IMR-90 (cell line): Measurements from ENCODE around the gene PRSS22. TPM values are rescaled to one million over a fixed set of nuclear protein-coding genes. Genes with fewer than 3 reads are reported as not detected.

ENCODE experiments used
- ATAC-seq: fragments of 200-7000 bp; cut with Tn5 transposase; 2 replicates; pipeline ENCODE4 v1.9.1; 2020; ENCODE audit warnings: low read depth, mild to moderate bottlenecking, moderate library complexity
- Bru-seq: library from RNA; stranded (reverse); fragments of 400-500 nt; gene quantifications from one replicate; lab custom pipeline; 2021; lab: Mats Ljungman, UMichigan
- BruChase-seq, 2 experiments: library from RNA; stranded (reverse); fragments of 400-500 nt; gene quantifications; one replicate each; lab custom pipeline; 2021; lab: Mats Ljungman, UMichigan
- BruUV-seq: library from RNA; stranded (reverse); fragments of 400-500 nt; replicated peaks from 2 replicates; lab custom pipeline; 2021; lab: Mats Ljungman, UMichigan
- CTCF ChIA-PET: fragments of 300-600 bp; formaldehyde crosslinking; extraction: SDS; loops from one replicate; lab custom pipeline; 2021; ENCODE audit warnings: antibody characterized with exemption; lab: Yijun Ruan, JAX
- POLR2A ChIA-PET: fragments of 300-600 bp; sonication (Branson Sonifier 250); formaldehyde crosslinking; loops from one replicate; lab custom pipeline; 2022; ENCODE audit warnings: antibody characterized with exemption; ENCODE audit not compliant: unreplicated experiment; lab: Charles Lee
- DNase-seq: peaks from one replicate; pipeline ENCODE4 v3.0.0; 2013
- H2AFZ ChIP-seq: replicated peaks from 2 replicates; pipeline ENCODE3; 2013; ENCODE audit warnings: low read length, mild to moderate bottlenecking; ENCODE audit not compliant: poor library complexity
- H2AK5ac ChIP-seq: 2 replicates; pipeline ENCODE4 v1.6.1; 2013; ENCODE audit warnings: low read depth, low read length, inconsistent platforms
- H2AK9ac ChIP-seq: replicated peaks from 2 replicates; pipeline ENCODE3; 2013; ENCODE audit warnings: mild to moderate bottlenecking, low read depth, low read length, moderate library complexity; ENCODE audit not compliant: poor library complexity
- H2BK120ac ChIP-seq: 2 replicates; pipeline ENCODE4 v1.6.1; 2013; ENCODE audit warnings: low read depth, low read length, inconsistent platforms
- H2BK15ac ChIP-seq: 3 replicates; pipeline ENCODE4 v1.6.1; 2013; ENCODE audit warnings: low read depth, low read length, inconsistent platforms
- H2BK20ac ChIP-seq: 2 replicates; pipeline ENCODE4 v1.6.1; 2013; ENCODE audit warnings: low read depth, mild to moderate bottlenecking, inconsistent platforms, low read length, moderate library complexity
- H2BK5ac ChIP-seq: 2 replicates; pipeline ENCODE4 v1.6.1; 2013; ENCODE audit warnings: mild to moderate bottlenecking, low read depth, low read length, inconsistent platforms; ENCODE audit not compliant: poor library complexity, severe bottlenecking
- H3K14ac ChIP-seq: replicated peaks from 2 replicates; pipeline ENCODE4 v1.6.1; 2013; ENCODE audit warnings: low read depth, low read length, inconsistent platforms
- H3K18ac ChIP-seq: 2 replicates; pipeline ENCODE4 v1.6.1; 2013; ENCODE audit warnings: low read depth, low read length, control low read depth
- H3K23ac ChIP-seq: 2 replicates; pipeline ENCODE4 v1.6.1; 2013; ENCODE audit warnings: low read depth, low read length, inconsistent platforms
- H3K27ac ChIP-seq: 2 replicates; pipeline ENCODE4 v1.5.1; 2013; ENCODE audit warnings: mild to moderate bottlenecking, control low read depth, low read length; ENCODE audit not compliant: insufficient read depth
- H3K27me3 ChIP-seq: 2 replicates; pipeline ENCODE4 v1.6.1; 2013; ENCODE audit warnings: low read length; ENCODE audit not compliant: control insufficient read depth, insufficient read depth
- H3K36me3 ChIP-seq: 2 replicates; pipeline ENCODE4 v1.6.1; 2013; ENCODE audit warnings: low read length, mixed read lengths; ENCODE audit not compliant: control insufficient read depth, insufficient read depth
- H3K4ac ChIP-seq: 2 replicates; pipeline ENCODE4 v1.6.1; 2013; ENCODE audit warnings: low read depth, low read length, inconsistent platforms
- H3K4me1 ChIP-seq: 2 replicates; pipeline ENCODE4 v1.6.1; 2013; ENCODE audit warnings: low read length, mixed read lengths; ENCODE audit not compliant: control insufficient read depth, insufficient read depth
- H3K4me2 ChIP-seq: 2 replicates; pipeline ENCODE4 v1.6.1; 2013; ENCODE audit warnings: low read depth, mild to moderate bottlenecking, control low read depth, low read length, moderate library complexity
- H3K4me3 ChIP-seq: 2 replicates; pipeline ENCODE4 v1.5.1; 2013; ENCODE audit warnings: low read depth, mild to moderate bottlenecking, control low read depth, low read length, moderate library complexity; ENCODE audit not compliant: insufficient read depth
- H3K56ac ChIP-seq: 2 replicates; pipeline ENCODE4 v1.6.1; 2013; ENCODE audit warnings: low read length, inconsistent platforms; ENCODE audit not compliant: insufficient read depth; ENCODE audit errors: extremely low read depth
- H3K79me1 ChIP-seq, 2 experiments: 2 replicates each; pipeline ENCODE4 v1.6.1; 2013; ENCODE audit warnings: low read length in 2 of 2, inconsistent platforms in 1 of 2, low read depth in 1 of 2
- H3K9ac ChIP-seq: 2 replicates; pipeline ENCODE4 v1.6.1; 2013; ENCODE audit warnings: low read depth, low read length, control low read depth
- H3K9me1 ChIP-seq: 2 replicates; pipeline ENCODE4 v1.6.1; 2013; ENCODE audit warnings: low read length, inconsistent platforms; ENCODE audit not compliant: insufficient read depth
- H3K9me3 ChIP-seq: 2 replicates; pipeline ENCODE4 v1.6.1; 2013; ENCODE audit warnings: low read length; ENCODE audit not compliant: control insufficient read depth, insufficient read depth
- H4K20me1 ChIP-seq: 2 replicates; pipeline ENCODE4 v1.6.1; 2013; ENCODE audit warnings: low read length, inconsistent platforms; ENCODE audit not compliant: insufficient read depth
- H4K5ac ChIP-seq: 2 replicates; pipeline ENCODE4 v1.6.1; 2013; ENCODE audit warnings: mild to moderate bottlenecking, low read depth, low read length, control low read depth
- H4K8ac ChIP-seq, 2 experiments: 2 replicates each; pipeline ENCODE4 v1.6.1; 2013; ENCODE audit warnings: low read depth in 2 of 2, low read length in 2 of 2, control low read depth in 1 of 2, inconsistent platforms in 1 of 2
- H4K91ac ChIP-seq: 2 replicates; pipeline ENCODE4 v1.6.1; 2013; ENCODE audit warnings: low read depth, low read length, inconsistent platforms; ENCODE audit not compliant: insufficient read depth
- BHLHE40 ChIP-seq: fragments of 150-350 bp; IDR thresholded peaks from 2 replicates; pipeline ENCODE4 v1.6.1; 2016; ENCODE audit warnings: mild to moderate bottlenecking, low read depth, low read length
- CEBPB ChIP-seq: IDR thresholded peaks from 2 replicates; pipeline ENCODE4 v1.6.1; 2012; ENCODE audit warnings: low read depth, low read length, improper control_type of control experiment
- FOS ChIP-seq: fragments of 150-350 bp; IDR thresholded peaks from 2 replicates; pipeline ENCODE4 v1.6.1; 2016; ENCODE audit warnings: low read depth, low read length
- MAFK ChIP-seq: IDR thresholded peaks from 2 replicates; pipeline ENCODE4 v1.6.1; 2012; ENCODE audit warnings: low read depth, low read length, improper control_type of control experiment
- MAZ ChIP-seq: IDR thresholded peaks from 2 replicates; pipeline ENCODE4 v1.6.1; 2012; ENCODE audit warnings: low read depth, mild to moderate bottlenecking, low read length, improper control_type of control experiment, moderate library complexity, borderline replicate concordance
- MXI1 ChIP-seq: IDR thresholded peaks from 2 replicates; pipeline ENCODE4 v1.6.1; 2012; ENCODE audit warnings: low read depth, mild to moderate bottlenecking, low read length, moderate library complexity, borderline replicate concordance
- NFE2L2 ChIP-seq: fragments of 150-350 bp; IDR thresholded peaks from 2 replicates; pipeline ENCODE4 v1.6.1; 2016; ENCODE audit warnings: low read depth, mild to moderate bottlenecking, low read length
- POLR2A ChIP-seq: IDR thresholded peaks from 2 replicates; pipeline ENCODE4 v1.6.1; 2012; ENCODE audit warnings: mild to moderate bottlenecking, low read depth, low read length
- RAD21 ChIP-seq: IDR thresholded peaks from 2 replicates; pipeline ENCODE4 v1.6.1; 2012; ENCODE audit warnings: low read length, improper control_type of control experiment
- RFX5 ChIP-seq: IDR thresholded peaks from 2 replicates; pipeline ENCODE4 v1.8.0; 2012; ENCODE audit warnings: low read depth, mild to moderate bottlenecking, low read length, moderate library complexity
- SMC3 ChIP-seq: fragments of 150-350 bp; IDR thresholded peaks from 2 replicates; pipeline ENCODE4 v1.6.1; 2016; ENCODE audit warnings: low read depth, mild to moderate bottlenecking, antibody characterized with exemption, low read length, moderate library complexity
- WGBS, 2 experiments: methylation state at CpG; one replicate each; pipeline versions ENCODE4 v1.1.5 to v1.1.7; 2013; ENCODE audit warnings: missing lambda C conversion rate in 2 of 2; ENCODE audit not compliant: insufficient read length in 1 of 2; ENCODE audit errors: extremely low coverage in 2 of 2; 5-methylcytosine and 5-hydroxymethylcytosine counted together
- dilution Hi-C: fragments of 300-500 bp; cut with HindIII; formaldehyde crosslinking; loops from one replicate; pipeline ENCODE4 v1.14.3; 2018; ENCODE audit warnings: low sequenced_read_pairs; ENCODE audit not compliant: unreplicated experiment
- in situ Hi-C: fragments of 300-500 bp; cut with MboI; formaldehyde crosslinking; loops from 3 replicates; pipeline ENCODE4 v1.14.3; 2019; ENCODE audit warnings: low sequenced_read_pairs, inconsistent platforms, mixed read lengths
- intact Hi-C: fragments of 100-400 bp; cut with micrococcal nuclease; formaldehyde crosslinking; loops from 2 replicates; pipeline ENCODE4 v1.10.0; 2022
- long read RNA-seq: library from polyadenylated mRNA; unstranded; transcript quantifications from one replicate; pipeline ENCODE4 v2.0.0, GENCODE V29; 2021; ENCODE audit not compliant: unreplicated experiment
- polyA plus RNA-seq, 3 experiments: library from polyadenylated mRNA; depleted of rRNA; stranded (reverse); fragments of >200 nt; gene quantifications; 2 replicates each; pipeline ENCODE4 v1.2.3, GENCODE V29; 2012; ENCODE audit warnings: low replicate concordance in 1 of 3
- total RNA-seq: library from RNA; depleted of rRNA; stranded (reverse); fragments of >200 nt; gene quantifications from 2 replicates; pipeline ENCODE4 v1.2.3, GENCODE V29; 2012; rRNA removed
- TF ChIP-seq, protein P1 (sequence below): fragments of 150-350 bp; IDR thresholded peaks from 2 replicates; pipeline ENCODE4 v1.6.1; 2017; ENCODE audit warnings: mild to moderate bottlenecking, antibody characterized with exemption, low read length, low read depth
- TF ChIP-seq, protein P2 (sequence below): conservative IDR thresholded peaks from 2 replicates; pipeline ENCODE4 v1.5.1; 2012; ENCODE audit warnings: mild to moderate bottlenecking, low read depth, low read length, improper control_type of control experiment

The PRSS22 gene, protein sequence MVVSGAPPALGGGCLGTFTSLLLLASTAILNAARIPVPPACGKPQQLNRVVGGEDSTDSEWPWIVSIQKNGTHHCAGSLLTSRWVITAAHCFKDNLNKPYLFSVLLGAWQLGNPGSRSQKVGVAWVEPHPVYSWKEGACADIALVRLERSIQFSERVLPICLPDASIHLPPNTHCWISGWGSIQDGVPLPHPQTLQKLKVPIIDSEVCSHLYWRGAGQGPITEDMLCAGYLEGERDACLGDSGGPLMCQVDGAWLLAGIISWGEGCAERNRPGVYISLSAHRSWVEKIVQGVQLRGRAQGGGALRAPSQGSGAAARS
- total RNA-seq (not detected in 2 replicates), polyA plus RNA-seq (2012; rRNA removed) (not detected in 2 replicates), Bru-seq, nascent RNA (percentile 11 among the genes with signal in this experiment), BruChase-seq, experiment 1, labeled RNA remaining after a 6-hour chase (percentile 18 among the genes with signal in this experiment), BruChase-seq, experiment 2, labeled RNA remaining after a 2-hour chase (percentile 11 among the genes with signal in this experiment)
- polyA plus RNA-seq (2012; cell fraction: cytosol; rRNA removed) = 0.03 and 0.42 TPM in 2 replicates
- 0.63 and 1.1 TPM in 2 replicates for polyA plus RNA-seq (2012; cell fraction: nucleus; rRNA removed; ENCODE audit: low replicate concordance)
- long read RNA-seq = 0 reads

DNA sequence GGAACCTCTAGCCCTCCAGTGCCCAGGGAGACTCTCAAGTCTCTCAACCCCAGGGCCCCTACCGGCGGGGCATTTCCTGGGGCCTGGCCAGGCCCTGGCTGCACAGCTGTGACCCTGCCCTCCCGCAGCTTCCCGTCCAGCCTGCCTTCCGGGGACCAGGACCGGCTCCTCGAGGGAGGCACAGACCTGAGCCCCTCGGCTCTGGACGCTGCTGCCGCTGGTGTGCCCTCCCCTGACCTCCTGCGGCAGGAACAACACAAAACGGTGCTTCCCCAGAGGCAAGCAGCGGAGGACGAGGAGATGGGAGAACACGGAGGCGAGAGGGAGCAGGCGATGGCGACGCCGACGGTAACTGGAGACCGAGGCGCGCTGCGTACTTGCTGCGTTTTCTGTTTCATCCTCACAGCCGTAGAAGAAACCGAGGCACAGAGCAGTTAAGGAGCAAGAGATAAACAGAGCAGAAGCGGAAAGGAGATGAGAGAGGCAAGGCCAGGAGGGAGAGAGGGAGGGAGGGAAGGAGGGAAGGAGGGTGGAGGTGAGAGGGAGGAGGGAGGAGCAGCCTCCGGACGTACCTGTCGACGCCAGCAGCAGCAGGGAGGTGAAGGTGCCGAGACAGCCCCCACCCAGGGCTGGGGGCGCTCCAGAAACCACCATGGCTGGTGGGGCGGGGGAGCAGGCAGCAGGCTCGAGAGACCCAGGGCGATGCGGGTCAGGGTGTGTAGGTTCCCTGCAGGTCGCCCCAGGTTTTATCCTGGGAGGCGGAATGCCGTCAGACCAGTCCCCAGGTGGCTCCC lies at the start of gene PRSS22:
Gene PRSS22 (minus strand): TSS at position 720 of the 794 bp plus-strand sequence. CDS start 66 bp downstream, at position 654.
- Histone ChIP-seq H3K4me3 (peak within 1 kb of the TSS; percentile 6; the same call in 1 of the 2 replicates), H3K36me3 (no peaks in the 10 kb centered on the region), H3K27ac (no peak within 1 kb of the TSS), H3K79me1 (no peaks in the 10 kb centered on the region), H2AFZ (peak within 1 kb of the TSS; percentile 76), H3K9me3 (peaks cover 14% of the 10 kb centered on the region), H3K56ac (no peak within 1 kb of the TSS), H4K20me1 (no peaks in the 10 kb centered on the region), H2AK9ac (peak within 1 kb of the TSS; percentile 28), H3K4me2 (peak within 1 kb of the TSS; percentile 72), H4K5ac (no peak within 1 kb of the TSS), H3K23ac (no peak within 1 kb of the TSS), H3K9ac (no peak within 1 kb of the TSS), H2AK5ac (no peak within 1 kb of the TSS), H2BK20ac (no peak within 1 kb of the TSS), H3K14ac (no peak within 1 kb of the TSS), H4K8ac (peak within 1 kb of the TSS in 1 of 2 experiments; percentile 2; a peak in 1 of 4 replicates), H2BK5ac (no peak within 1 kb of the TSS), H2BK120ac (no peak within 1 kb of the TSS), H3K4me1 (0 out of 2 replicates have a peak, but pooled peaks cover 2% of the 10 kb centered on the region), H4K91ac (no peak within 1 kb of the TSS), H3K4ac (no peak within 1 kb of the TSS; the same call in 1 of the 2 replicates), H3K9me1 (no peaks in the 10 kb centered on the region), H2BK15ac (no peak within 1 kb of the TSS), H3K27me3 (peaks cover 21% of the 10 kb centered on the region), H3K18ac (no peak within 1 kb of the TSS; the same call in 1 of the 2 replicates)
- intact Hi-C loops = no loop called here
- POLR2A ChIA-PET = no interaction called here
- CTCF ChIA-PET = no interaction called here
- dilution Hi-C loops = no loop called here
- ATAC-seq (peak; percentile 29), DNase-seq (peak; percentile 13)
- in situ Hi-C loops = no loop called here
- 10% methylated on average over 15 of the region's 42 CpGs; no CpG with 5 or more reads in 1 of the 2 experiments for WGBS, 2 experiments
- no TSS peak for BruUV-seq
- TF ChIP-seq BHLHE40 (no peak), FOS (no peak), POLR2A (no peak), RAD21 (no peak), NFE2L2 (no peak), MAFK (no peak), MAZ (no peak), CEBPB (no peak), RFX5 (no peak), SMC3 (no peak), MXI1 (no peak)
- TF ChIP-seq, protein P1, sequence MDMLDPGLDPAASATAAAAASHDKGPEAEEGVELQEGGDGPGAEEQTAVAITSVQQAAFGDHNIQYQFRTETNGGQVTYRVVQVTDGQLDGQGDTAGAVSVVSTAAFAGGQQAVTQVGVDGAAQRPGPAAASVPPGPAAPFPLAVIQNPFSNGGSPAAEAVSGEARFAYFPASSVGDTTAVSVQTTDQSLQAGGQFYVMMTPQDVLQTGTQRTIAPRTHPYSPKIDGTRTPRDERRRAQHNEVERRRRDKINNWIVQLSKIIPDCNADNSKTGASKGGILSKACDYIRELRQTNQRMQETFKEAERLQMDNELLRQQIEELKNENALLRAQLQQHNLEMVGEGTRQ = no peak
- TF ChIP-seq, protein P2, sequence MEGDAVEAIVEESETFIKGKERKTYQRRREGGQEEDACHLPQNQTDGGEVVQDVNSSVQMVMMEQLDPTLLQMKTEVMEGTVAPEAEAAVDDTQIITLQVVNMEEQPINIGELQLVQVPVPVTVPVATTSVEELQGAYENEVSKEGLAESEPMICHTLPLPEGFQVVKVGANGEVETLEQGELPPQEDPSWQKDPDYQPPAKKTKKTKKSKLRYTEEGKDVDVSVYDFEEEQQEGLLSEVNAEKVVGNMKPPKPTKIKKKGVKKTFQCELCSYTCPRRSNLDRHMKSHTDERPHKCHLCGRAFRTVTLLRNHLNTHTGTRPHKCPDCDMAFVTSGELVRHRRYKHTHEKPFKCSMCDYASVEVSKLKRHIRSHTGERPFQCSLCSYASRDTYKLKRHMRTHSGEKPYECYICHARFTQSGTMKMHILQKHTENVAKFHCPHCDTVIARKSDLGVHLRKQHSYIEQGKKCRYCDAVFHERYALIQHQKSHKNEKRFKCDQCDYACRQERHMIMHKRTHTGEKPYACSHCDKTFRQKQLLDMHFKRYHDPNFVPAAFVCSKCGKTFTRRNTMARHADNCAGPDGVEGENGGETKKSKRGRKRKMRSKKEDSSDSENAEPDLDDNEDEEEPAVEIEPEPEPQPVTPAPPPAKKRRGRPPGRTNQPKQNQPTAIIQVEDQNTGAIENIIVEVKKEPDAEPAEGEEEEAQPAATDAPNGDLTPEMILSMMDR = no peak
